Thoracic aorta (tissue), 2 donors: ENCODE measurements around the gene ETAA1. TPM values are rescaled to one million over a fixed set of nuclear protein-coding genes. Genes with fewer than 3 reads are reported as not detected.

ENCODE experiments used
- ATAC-seq: fragments of 150-250 bp; one replicate; pipeline ENCODE4 v1.8.0; 2017; ENCODE audit warnings: low read depth; ENCODE audit not compliant: insufficient number of reproducible peaks, low FRiP score
- DNase-seq: peaks from one replicate; pipeline ENCODE4 v3.0.0-alpha.2; 2020; ENCODE audit warnings: low spot score
- H3K27ac ChIP-seq, 2 donors: fragments of 200-600 bp; sonication (generic); 1 replicate in 1 of 2; 2 replicates in 1 of 2; pipeline ENCODE4 v1.5.1; 2016; ENCODE audit warnings: mild to moderate bottlenecking in 2 of 2, moderate library complexity in 2 of 2
- H3K27me3 ChIP-seq: fragments of 200-600 bp; sonication (generic); replicated peaks from 2 replicates; pipeline ENCODE4 v1.6.0; 2016; ENCODE audit warnings: mild to moderate bottlenecking; ENCODE audit not compliant: insufficient read depth
- H3K36me3 ChIP-seq: fragments of 200-600 bp; sonication (generic); one replicate; pipeline ENCODE4 v1.5.1; 2016
- H3K4me1 ChIP-seq, 2 donors: fragments of 200-600 bp; sonication (generic); 1 replicate in 1 of 2; 2 replicates in 1 of 2; pipeline versions ENCODE4 v1.5.1 to v1.6.0; 2016; ENCODE audit warnings: low read depth in 2 of 2, mild to moderate bottlenecking in 1 of 2; ENCODE audit not compliant: control insufficient read depth in 1 of 2
- H3K4me3 ChIP-seq: fragments of 200-600 bp; sonication (generic); 2 replicates; pipeline ENCODE4 v1.5.1; 2016; ENCODE audit warnings: mild to moderate bottlenecking
- H3K9me3 ChIP-seq: fragments of 200-600 bp; sonication (generic); 2 replicates; pipeline ENCODE4 v1.5.1; 2016
- total RNA-seq, 2 donors: library from RNA; depleted of rRNA; stranded (reverse); fragments of >200 nt; gene quantifications; one replicate each; pipeline versions ENCODE4 v1.1.0 to v1.2.3, GENCODE V29; 2016
- TF ChIP-seq, protein P1 (sequence below): fragments of 200-600 bp; sonication (generic); IDR thresholded peaks from one replicate; pipeline ENCODE4 v1.5.1; 2019; ENCODE audit warnings: antibody characterized with exemption

The ETAA1 gene
- total RNA-seq, 2 donors from 2014 or later: 19.2 to 19.4 TPM

DNA sequence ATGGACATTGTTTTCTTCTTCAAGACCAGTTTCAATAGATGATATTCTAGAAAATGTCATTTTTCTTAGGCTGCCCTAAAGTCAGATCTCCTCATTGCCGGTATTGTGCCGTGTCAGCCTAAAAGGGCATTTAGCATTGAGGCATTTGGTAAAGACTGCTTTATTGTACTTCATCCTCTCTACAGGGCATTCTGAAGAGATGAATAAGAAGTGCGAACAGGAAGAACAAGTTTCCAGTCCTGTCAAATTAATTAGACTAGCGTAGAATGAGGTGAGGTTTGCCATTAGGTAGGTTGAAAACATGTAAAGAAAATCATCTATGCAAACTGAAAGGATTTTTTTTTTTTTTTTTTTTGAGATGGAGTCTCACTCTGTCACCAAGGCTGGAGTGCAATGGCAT, 60.6 kb downstream of the ETAA1 start:
- Histone ChIP-seq H3K27ac (no peak overlapping the region), H3K9me3 (no peaks in the 10 kb centered on the region), H3K4me1 (no peaks in the 10 kb centered on the region), H3K36me3 (no peaks in the 10 kb centered on the region), H3K27me3 (no peaks in the 10 kb centered on the region), H3K4me3 (no peak overlapping the region)
- TF ChIP-seq, protein P1, sequence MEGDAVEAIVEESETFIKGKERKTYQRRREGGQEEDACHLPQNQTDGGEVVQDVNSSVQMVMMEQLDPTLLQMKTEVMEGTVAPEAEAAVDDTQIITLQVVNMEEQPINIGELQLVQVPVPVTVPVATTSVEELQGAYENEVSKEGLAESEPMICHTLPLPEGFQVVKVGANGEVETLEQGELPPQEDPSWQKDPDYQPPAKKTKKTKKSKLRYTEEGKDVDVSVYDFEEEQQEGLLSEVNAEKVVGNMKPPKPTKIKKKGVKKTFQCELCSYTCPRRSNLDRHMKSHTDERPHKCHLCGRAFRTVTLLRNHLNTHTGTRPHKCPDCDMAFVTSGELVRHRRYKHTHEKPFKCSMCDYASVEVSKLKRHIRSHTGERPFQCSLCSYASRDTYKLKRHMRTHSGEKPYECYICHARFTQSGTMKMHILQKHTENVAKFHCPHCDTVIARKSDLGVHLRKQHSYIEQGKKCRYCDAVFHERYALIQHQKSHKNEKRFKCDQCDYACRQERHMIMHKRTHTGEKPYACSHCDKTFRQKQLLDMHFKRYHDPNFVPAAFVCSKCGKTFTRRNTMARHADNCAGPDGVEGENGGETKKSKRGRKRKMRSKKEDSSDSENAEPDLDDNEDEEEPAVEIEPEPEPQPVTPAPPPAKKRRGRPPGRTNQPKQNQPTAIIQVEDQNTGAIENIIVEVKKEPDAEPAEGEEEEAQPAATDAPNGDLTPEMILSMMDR: no peak
- ATAC-seq: no peak
- no peak for DNase-seq

DNA sequence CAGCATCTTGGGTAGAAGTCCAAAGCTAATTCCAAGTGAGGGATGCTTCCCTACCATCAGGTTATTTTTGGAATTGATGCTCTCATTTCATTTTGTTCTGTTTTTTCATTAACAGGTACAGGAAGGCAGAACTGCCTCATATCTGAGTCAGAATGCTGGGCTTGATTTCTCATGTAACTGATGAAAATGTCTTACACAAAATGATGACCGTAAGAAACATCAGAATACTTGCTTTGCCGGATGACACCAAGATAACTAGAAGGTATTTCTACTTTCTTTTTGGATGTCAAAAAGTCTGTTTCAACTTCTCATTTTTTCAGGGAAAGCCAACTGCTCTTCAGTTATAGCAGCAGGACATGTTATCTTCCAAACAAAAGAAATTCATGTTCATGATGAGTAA, 62.6 kb downstream of the ETAA1 start:
- no peak overlapping the region for H3K27ac ChIP-seq
- no peaks in the 10 kb centered on the region for H3K36me3 ChIP-seq
- no peaks in the 10 kb centered on the region for H3K4me1 ChIP-seq
- H3K9me3 ChIP-seq: no peaks in the 10 kb centered on the region
- ATAC-seq: no peak
- H3K4me3 ChIP-seq: no peak overlapping the region
- no peaks in the 10 kb centered on the region for H3K27me3 ChIP-seq
- TF ChIP-seq, protein P1: no peak
- no peak for DNase-seq
